ENCODE results near the gene ATXN1.

Gene ATXN1

GRCh38 chr6:16741112-16742016, 19.9 kb downstream of the ATXN1 start:
- DNase-seq = peak; percentile 83

- no peak for DNase-seq
Measured at GRCh38 chr6:16740097-16740496, 21.2 kb downstream of the ATXN1 start.

- no peak for DNase-seq
Measured at GRCh38 chr6:16739329-16739801, 21.9 kb downstream of the ATXN1 start.

- DNase-seq = no peak
Measured at GRCh38 chr6:16737925-16738324, 23.3 kb downstream of the ATXN1 start.

- DNase-seq = no peak
Measured at GRCh38 chr6:16736856-16737775, 24.1 kb downstream of the ATXN1 start.

GRCh38 chr6:16735014-16735413, 26.2 kb downstream of the ATXN1 start:
- DNase-seq = no peak

- DNase-seq = no peak
Measured at GRCh38 chr6:16733085-16733484, 28.2 kb downstream of the ATXN1 start.

- DNase-seq = no peak
Measured at GRCh38 chr6:16731478-16732051, 29.7 kb downstream of the ATXN1 start.

- DNase-seq = no peak
Measured at GRCh38 chr6:16730738-16731477, 30.4 kb downstream of the ATXN1 start.

GRCh38 chr6:16729744-16730143, 31.5 kb downstream of the ATXN1 start:
- DNase-seq = no peak

GRCh38 chr6:16729183-16729691, 32.0 kb downstream of the ATXN1 start:
- no peak for DNase-seq

GRCh38 chr6:16728513-16729182, 32.6 kb downstream of the ATXN1 start:
- DNase-seq = no peak

GRCh38 chr6:16727996-16728395, 33.3 kb downstream of the ATXN1 start:
- DNase-seq = no peak

GRCh38 chr6:16725145-16725864, 36.0 kb downstream of the ATXN1 start:
- no peak for DNase-seq

GRCh38 chr6:16723826-16724225, 37.4 kb downstream of the ATXN1 start:
- peak; percentile 86 for DNase-seq

- DNase-seq = no peak
Measured at GRCh38 chr6:16723402-16723801, 37.9 kb downstream of the ATXN1 start.

- no peak for DNase-seq
Measured at GRCh38 chr6:16722630-16723029, 38.6 kb downstream of the ATXN1 start.

GRCh38 chr6:16721977-16722376, 39.3 kb downstream of the ATXN1 start:
- DNase-seq = no peak

GRCh38 chr6:16720861-16721260, 40.4 kb downstream of the ATXN1 start:
- DNase-seq = no peak

GRCh38 chr6:16719488-16719887, 41.8 kb downstream of the ATXN1 start:
- no peak for DNase-seq

GRCh38 chr6:16718356-16718755, 42.9 kb downstream of the ATXN1 start:
- DNase-seq = no peak

Data from islet precursor cell (in vitro differentiated cells).